NB4 (cell line): ENCODE results near the gene RCBTB2.

Source experiments
- DNase-seq: peaks from one replicate; pipeline ENCODE4 v3.0.0; 2010; ENCODE audit warnings: low read depth
- H3K4me3 ChIP-seq: one replicate; pipeline ENCODE4 v1.5.1; 2011; ENCODE audit warnings: mild to moderate bottlenecking, low read depth, low read length, moderate library complexity
- MYC ChIP-seq: IDR thresholded peaks from 2 replicates; pipeline ENCODE4 v1.6.1; 2011; ENCODE audit warnings: low read depth, low read length
- POLR2A ChIP-seq: IDR thresholded peaks from 2 replicates; pipeline ENCODE4 v1.6.1; 2011; ENCODE audit warnings: mild to moderate bottlenecking; ENCODE audit not compliant: insufficient read length; ENCODE audit errors: extremely low read depth
- TF ChIP-seq, protein P1 (sequence below): IDR thresholded peaks from one replicate; pipeline ENCODE4 v1.5.1; 2012; ENCODE audit warnings: low read depth, low read length
- TF ChIP-seq, protein P2 (sequence below): IDR thresholded peaks from 2 replicates; pipeline ENCODE4 v1.6.1; 2011; ENCODE audit warnings: low read depth, low read length

Gene RCBTB2

DNA sequence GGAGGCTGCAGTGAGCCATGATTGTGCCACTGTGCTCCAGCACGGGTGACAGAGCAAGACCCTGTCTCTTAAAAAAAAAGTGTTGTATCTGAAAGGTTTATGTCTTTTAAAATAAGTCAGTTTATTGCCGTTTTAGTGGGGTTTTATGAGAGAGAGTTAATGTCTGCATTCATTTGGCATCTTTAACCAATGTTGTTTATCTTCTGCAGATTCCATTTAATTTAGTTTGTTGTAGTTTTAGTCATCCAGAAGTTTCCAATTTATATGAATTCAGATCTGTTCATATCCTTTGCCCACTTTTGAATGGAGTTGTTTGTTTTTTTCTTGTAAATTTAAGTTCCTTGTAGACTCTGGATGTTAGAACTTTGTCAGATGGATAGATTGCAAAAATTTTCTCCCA is 83.2 kb downstream of the RCBTB2 start:
- TF ChIP-seq, protein P1, sequence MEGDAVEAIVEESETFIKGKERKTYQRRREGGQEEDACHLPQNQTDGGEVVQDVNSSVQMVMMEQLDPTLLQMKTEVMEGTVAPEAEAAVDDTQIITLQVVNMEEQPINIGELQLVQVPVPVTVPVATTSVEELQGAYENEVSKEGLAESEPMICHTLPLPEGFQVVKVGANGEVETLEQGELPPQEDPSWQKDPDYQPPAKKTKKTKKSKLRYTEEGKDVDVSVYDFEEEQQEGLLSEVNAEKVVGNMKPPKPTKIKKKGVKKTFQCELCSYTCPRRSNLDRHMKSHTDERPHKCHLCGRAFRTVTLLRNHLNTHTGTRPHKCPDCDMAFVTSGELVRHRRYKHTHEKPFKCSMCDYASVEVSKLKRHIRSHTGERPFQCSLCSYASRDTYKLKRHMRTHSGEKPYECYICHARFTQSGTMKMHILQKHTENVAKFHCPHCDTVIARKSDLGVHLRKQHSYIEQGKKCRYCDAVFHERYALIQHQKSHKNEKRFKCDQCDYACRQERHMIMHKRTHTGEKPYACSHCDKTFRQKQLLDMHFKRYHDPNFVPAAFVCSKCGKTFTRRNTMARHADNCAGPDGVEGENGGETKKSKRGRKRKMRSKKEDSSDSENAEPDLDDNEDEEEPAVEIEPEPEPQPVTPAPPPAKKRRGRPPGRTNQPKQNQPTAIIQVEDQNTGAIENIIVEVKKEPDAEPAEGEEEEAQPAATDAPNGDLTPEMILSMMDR: no peak
- TF ChIP-seq POLR2A (no peak), MYC (no peak)
- TF ChIP-seq, protein P2, sequence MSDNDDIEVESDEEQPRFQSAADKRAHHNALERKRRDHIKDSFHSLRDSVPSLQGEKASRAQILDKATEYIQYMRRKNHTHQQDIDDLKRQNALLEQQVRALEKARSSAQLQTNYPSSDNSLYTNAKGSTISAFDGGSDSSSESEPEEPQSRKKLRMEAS: no peak
- DNase-seq: no peak

DNA sequence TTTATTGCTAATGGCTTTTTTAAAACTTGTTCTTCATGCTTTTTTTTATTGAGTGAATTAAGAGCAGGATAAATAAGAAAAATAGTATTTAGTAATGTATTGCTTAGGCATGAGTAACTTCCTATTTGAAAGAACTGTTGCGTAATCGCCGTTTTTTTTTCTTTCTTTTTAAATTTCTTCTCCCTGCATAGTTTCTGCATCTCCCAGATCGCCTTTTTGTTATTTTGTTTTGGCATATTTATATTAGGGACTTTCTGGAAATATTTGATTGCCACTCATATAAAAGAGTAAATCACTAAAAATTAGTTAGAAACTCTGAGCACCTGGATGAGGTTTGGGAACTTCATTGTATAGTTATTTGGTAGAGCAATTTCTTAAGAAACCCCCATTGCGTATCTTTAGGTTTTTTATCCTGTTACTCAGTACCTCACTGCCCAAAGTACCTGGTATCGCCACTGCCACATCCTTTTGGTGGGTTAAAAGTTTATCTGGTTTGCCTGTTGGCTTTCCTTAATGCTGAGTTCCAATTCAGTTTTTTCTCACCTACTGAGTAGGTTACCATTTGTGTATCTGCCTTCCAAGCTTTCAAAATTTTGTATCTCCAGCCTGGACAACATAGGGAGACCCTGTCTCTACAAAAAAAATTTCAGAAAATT is 83.8 kb downstream of the RCBTB2 start:
- TF ChIP-seq, protein P2: no peak
- TF ChIP-seq MYC (no peak), POLR2A (no peak)
- peak overlapping the region; percentile 22 for H3K4me3 ChIP-seq
- DNase-seq: peak; percentile 81

More for the DNA sequence above, 83.2 kb downstream of the RCBTB2 start:
- H3K4me3 ChIP-seq: no peak overlapping the region

- TF ChIP-seq POLR2A: no peak
- TF ChIP-seq MYC: no peak
- TF ChIP-seq, protein P1: no peak
- TF ChIP-seq, protein P2: no peak
- H3K4me3 ChIP-seq: peak overlapping the region; percentile 6
- DNase-seq: no peak
These were observed 84.5 kb downstream of the RCBTB2 start for GRCh38 chr13:48448285-48448958.

GRCh38 chr13:48446464-48446863 is 86.4 kb downstream of the RCBTB2 start:
- TF ChIP-seq, protein P1: no peak
- TF ChIP-seq, protein P2: no peak; the same call in 1 of the 2 replicates
- TF ChIP-seq MYC: no peak
- TF ChIP-seq POLR2A: no peak
- no peak overlapping the region for H3K4me3 ChIP-seq
- peak; percentile 64 for DNase-seq

DNA sequence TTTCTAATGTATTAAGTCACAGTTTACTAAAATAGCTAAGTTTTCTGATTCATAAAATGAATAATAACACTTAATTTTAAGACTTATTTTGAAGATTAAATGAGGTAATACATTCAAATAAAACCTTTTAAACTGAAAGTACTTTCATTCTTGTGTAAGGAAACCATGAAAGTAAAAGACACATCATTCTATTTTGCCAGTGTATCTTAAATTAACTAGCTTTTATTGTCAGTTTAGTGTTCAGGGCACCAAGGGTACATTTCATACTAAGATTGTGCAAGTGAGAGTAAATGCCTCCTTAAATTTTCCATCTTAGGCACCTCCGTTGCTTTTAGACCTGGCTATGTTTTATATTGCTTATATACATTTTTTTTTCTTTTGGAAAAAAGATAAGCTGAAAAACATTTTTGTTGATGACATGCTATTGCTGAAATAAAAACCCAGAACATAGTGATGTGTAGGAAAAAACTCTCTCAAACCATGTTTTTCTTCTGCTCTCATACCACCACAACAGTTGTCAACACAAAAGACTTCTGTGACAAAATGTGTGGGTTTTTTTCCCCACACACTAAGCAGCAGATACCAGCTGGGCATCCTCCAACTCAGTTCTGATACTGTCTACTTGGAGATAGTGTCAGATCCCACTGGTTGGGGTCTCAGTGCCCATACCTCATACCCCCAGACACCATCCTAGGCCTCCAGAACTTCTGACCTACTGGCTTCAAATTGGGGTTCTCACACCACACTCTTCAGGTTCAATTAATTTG is 89.3 kb downstream of the RCBTB2 start:
- DNase-seq: no peak
- TF ChIP-seq, protein P1: no peak
- TF ChIP-seq POLR2A (no peak), MYC (no peak)
- TF ChIP-seq, protein P2: no peak
- H3K4me3 ChIP-seq: no peak overlapping the region
